CD14-positive monocyte (primary cell): ENCODE measurements around the gene LDAF1. TPM values are rescaled to one million over a fixed set of nuclear protein-coding genes. Genes with fewer than 3 reads are reported as not detected.

ENCODE experiments used
- DNase-seq, 3 donors: peaks; one replicate each; pipeline ENCODE4 v3.0.0-alpha.2; 2011 to 2022
- H2AFZ ChIP-seq: 2 replicates; pipeline ENCODE4 v1.6.0; 2012; ENCODE audit warnings: mild to moderate bottlenecking, low read depth, low read length, inconsistent platforms; ENCODE audit not compliant: insufficient read depth, poor library complexity, severe bottlenecking
- H3K27ac ChIP-seq, 2 donors: 1 replicate in 1 of 2; 2 replicates in 1 of 2; pipeline ENCODE4 v1.5.1; 2012 to 2013; ENCODE audit warnings: low read length in 2 of 2, control low read depth in 1 of 2, inconsistent platforms in 1 of 2, low read depth in 1 of 2, mild to moderate bottlenecking in 1 of 2
- H3K27me3 ChIP-seq, 2 donors: one replicate each; pipeline versions ENCODE4 v1.6.0 to v1.6.1; 2011 to 2013; ENCODE audit warnings: low read length in 2 of 2; ENCODE audit not compliant: control insufficient read depth in 2 of 2, insufficient read depth in 2 of 2
- H3K36me3 ChIP-seq, 2 donors: replicated peaks in 1 of 2; 1 replicate in 1 of 2; 2 replicates in 1 of 2; pipeline versions ENCODE4 v1.5.1 to v1.6.1; 2012 to 2013; ENCODE audit warnings: low read length in 2 of 2, control low read depth in 1 of 2, inconsistent platforms in 1 of 2, mild to moderate bottlenecking in 1 of 2; ENCODE audit not compliant: insufficient read depth in 2 of 2, control insufficient read depth in 1 of 2
- H3K4me1 ChIP-seq, 2 donors: 1 replicate in 1 of 2; 2 replicates in 1 of 2; pipeline versions ENCODE4 v1.5.1 to v1.6.1; 2012 to 2013; ENCODE audit warnings: low read length in 2 of 2, control low read depth in 1 of 2, inconsistent platforms in 1 of 2, mild to moderate bottlenecking in 1 of 2, moderate library complexity in 1 of 2; ENCODE audit not compliant: insufficient read depth in 2 of 2, control insufficient read depth in 1 of 2
- H3K4me2 ChIP-seq: replicated peaks from 2 replicates; pipeline ENCODE3; 2012; ENCODE audit warnings: low read length, moderate library complexity, mild to moderate bottlenecking; ENCODE audit not compliant: poor library complexity, severe bottlenecking; ENCODE audit errors: extremely low read depth
- H3K4me3 ChIP-seq, 3 experiments: fragments of 200-600 bp in 1 of 3; sonication (generic) in 1 of 3; replicated peaks in 1 of 3; 1 replicate in 2 of 3; 2 replicates in 1 of 3; pipeline ENCODE4 v1.5.1; 2011 to 2013; ENCODE audit warnings: low read length in 3 of 3, mild to moderate bottlenecking in 3 of 3, control low read depth in 2 of 3, low read depth in 2 of 3, inconsistent platforms in 1 of 3, moderate library complexity in 1 of 3
- H3K79me2 ChIP-seq: 2 replicates; pipeline ENCODE4 v1.6.0; 2012; ENCODE audit warnings: mild to moderate bottlenecking, control low read depth, inconsistent platforms, low read length, moderate library complexity; ENCODE audit not compliant: insufficient read depth
- H3K9ac ChIP-seq: 2 replicates; pipeline ENCODE4 v1.6.0; 2017; ENCODE audit warnings: low read length, mild to moderate bottlenecking; ENCODE audit not compliant: insufficient read depth, poor library complexity, severe bottlenecking
- H3K9me3 ChIP-seq, 2 donors: replicated peaks in 1 of 2; 1 replicate in 1 of 2; 2 replicates in 1 of 2; pipeline versions ENCODE4 v1.5.1 to v1.6.1; 2012 to 2013; ENCODE audit warnings: low read length in 2 of 2, control low read depth in 1 of 2; ENCODE audit not compliant: control insufficient read depth in 1 of 2, insufficient read depth in 1 of 2
- H4K20me1 ChIP-seq: 2 replicates; pipeline ENCODE4 v1.6.0; 2012; ENCODE audit warnings: mild to moderate bottlenecking, low read length, control low read depth, moderate library complexity; ENCODE audit not compliant: insufficient read depth
- H3K27ac Mint-ChIP-seq, 7 donors: one replicate each; pipeline ENCODE4 v1.8.0; 2020; ENCODE audit warnings: mild to moderate bottlenecking in 7 of 7, mixed read lengths in 7 of 7, moderate library complexity in 6 of 7, inconsistent platforms in 2 of 7
- H3K27me3 Mint-ChIP-seq, 3 donors: one replicate each; pipeline ENCODE4 v1.8.0; 2021 to 2022; ENCODE audit warnings: low read depth in 3 of 3, mild to moderate bottlenecking in 3 of 3, mixed read lengths in 3 of 3, moderate library complexity in 3 of 3, inconsistent platforms in 1 of 3
- H3K36me3 Mint-ChIP-seq, 2 donors: one replicate each; pipeline ENCODE4 v1.8.0; 2020; ENCODE audit warnings: mixed read lengths in 2 of 2, inconsistent platforms in 1 of 2, mild to moderate bottlenecking in 1 of 2
- H3K4me1 Mint-ChIP-seq: one replicate; pipeline ENCODE4 v1.8.0; 2020; ENCODE audit warnings: mild to moderate bottlenecking, mixed read lengths
- H3K4me3 Mint-ChIP-seq, 2 donors: one replicate each; pipeline ENCODE4 v1.8.0; 2020; ENCODE audit warnings: mild to moderate bottlenecking in 2 of 2, mixed read lengths in 2 of 2, moderate library complexity in 1 of 2
- H3K9me3 Mint-ChIP-seq, 7 donors: one replicate each; pipeline ENCODE4 v1.8.0; 2020 to 2022; ENCODE audit warnings: mixed read lengths in 7 of 7, mild to moderate bottlenecking in 6 of 7, moderate library complexity in 6 of 7, inconsistent platforms in 2 of 7
- CTCF ChIP-seq: fragments of 200-600 bp; IDR thresholded peaks from one replicate; pipeline ENCODE4 v1.8.0; 2022; ENCODE audit warnings: antibody characterized with exemption, mild to moderate bottlenecking
- WGBS: methylation state at CpG from one replicate; pipeline ENCODE4 v1.1.5; 2013; ENCODE audit warnings: missing lambda C conversion rate; ENCODE audit not compliant: insufficient coverage; 5-methylcytosine and 5-hydroxymethylcytosine counted together
- intact Hi-C, 2 donors: fragments of 100-400 bp; cut with micrococcal nuclease; formaldehyde crosslinking; loops; one replicate each; pipeline versions ENCODE4 v1.15.0 to v1.15.1; 2023
- polyA plus RNA-seq, 3 donors: library from polyadenylated mRNA; depleted of rRNA in 1 of 3; unstranded in 2 of 3; stranded (reverse) in 1 of 3; fragments of 300-500 nt in 2 of 3; fragments of >200 nt in 1 of 3; fragmentation: Illumina TruSeq in 2 of 3; gene quantifications; 1 replicate in 2 of 3; 2 replicates in 1 of 3; pipeline ENCODE4 v1.2.3, GENCODE V29; 2012 to 2021

The LDAF1 gene
- polyA plus RNA-seq, 3 donors, result 10.1 to 24.3 (median 17.9) TPM

GRCh38 chr16:21222495-21223337 is 64.2 kb downstream of the LDAF1 start:
- no peaks in the 10 kb centered on the region for H3K36me3 ChIP-seq
- no peaks in the 10 kb centered on the region for H3K4me1 ChIP-seq
- H3K4me3 Mint-ChIP-seq, result no peak overlapping the region
- no peak overlapping the region for H3K27ac Mint-ChIP-seq
- no peak for TF ChIP-seq CTCF
- no peak overlapping the region for H3K4me3 ChIP-seq
- no peaks in the 10 kb centered on the region for H4K20me1 ChIP-seq
- H3K27ac ChIP-seq, result no peak overlapping the region
- WGBS, result 87% methylated on average over 3 of the region's 4 CpGs
- intact Hi-C loops, result no loop called here
- no peak overlapping the region for H3K4me2 ChIP-seq
- peaks cover 2 to 21% of the 10 kb centered on the region in 2 donors for H3K27me3 ChIP-seq
- no peaks in the 10 kb centered on the region for H3K36me3 Mint-ChIP-seq
- no peaks in the 10 kb centered on the region for H3K9me3 Mint-ChIP-seq
- H3K9ac ChIP-seq, result no peak overlapping the region
- H3K4me1 Mint-ChIP-seq, result peaks cover under 1% of the 10 kb centered on the region
- H3K27me3 Mint-ChIP-seq, result peaks cover 10 to 37% (median 25%) of the 10 kb centered on the region in 3 donors
- no peaks in the 10 kb centered on the region for H3K79me2 ChIP-seq
- H3K9me3 ChIP-seq, result no peaks in the 10 kb centered on the region
- no peak for DNase-seq
- no peak overlapping the region for H2AFZ ChIP-seq

- H4K20me1 ChIP-seq, result no peaks in the 10 kb centered on the region
- TF ChIP-seq CTCF, result no peak
- no peaks in the 10 kb centered on the region for H3K36me3 ChIP-seq
- intact Hi-C loops, result no loop called here
- no peak overlapping the region for H2AFZ ChIP-seq
- no peak overlapping the region for H3K27ac ChIP-seq
- Mint-ChIP-seq H3K4me3 (no peak overlapping the region), H3K4me1 (peaks cover 6% of the 10 kb centered on the region), H3K9me3 (no peaks in the 10 kb centered on the region), H3K27me3 (peaks cover 9 to 36% (median 19%) of the 10 kb centered on the region in 3 donors), H3K36me3 (no peaks in the 10 kb centered on the region), H3K27ac (no peak overlapping the region)
- H3K9me3 ChIP-seq, result no peaks in the 10 kb centered on the region
- WGBS, result 14% methylated on average over 1 of the region's 9 CpGs
- no peaks in the 10 kb centered on the region for H3K79me2 ChIP-seq
- H3K27me3 ChIP-seq, result peaks cover 2 to 24% of the 10 kb centered on the region in 2 donors
- H3K9ac ChIP-seq, result no peak overlapping the region
- no peak for DNase-seq
- no peaks in the 10 kb centered on the region for H3K4me1 ChIP-seq
- no peak overlapping the region for H3K4me2 ChIP-seq
- no peak overlapping the region for H3K4me3 ChIP-seq
Observed at GRCh38 chr16:21223787-21224186, 65.3 kb downstream of the LDAF1 start.
